HepG2 (cell line): ENCODE measurements around the gene MEX3A. TPM values are rescaled to one million over a fixed set of nuclear protein-coding genes. Genes with fewer than 3 reads are reported as not detected.

Experiments used
- ATAC-seq: fragments of 200-7000 bp; cut with Tn5 transposase; 3 replicates; pipeline ENCODE4 v1.9.1; 2020; ENCODE audit warnings: mild to moderate bottlenecking, moderate library complexity
- BruUV-seq: library from RNA; stranded (reverse); fragments of 400-500 nt; replicated peaks from 2 replicates; lab custom pipeline; 2021; lab: Mats Ljungman, UMichigan
- CTCF ChIA-PET: fragments of 300-600 bp; formaldehyde crosslinking; extraction: SDS; loops from one replicate; lab custom pipeline; 2021; ENCODE audit warnings: low total read pairs, inconsistent platforms, low intra/inter-chr PET ratio; lab: Yijun Ruan, JAX
- POLR2A ChIA-PET: fragments of 350-600 bp; sonication (Branson Sonifier 250); formaldehyde crosslinking; loops from one replicate; lab custom pipeline; 2020; ENCODE audit warnings: antibody characterized with exemption, inconsistent platforms; lab: Yijun Ruan, JAX
- DNase-seq: peaks from one replicate; pipeline ENCODE4 v3.0.0-alpha.2; 2015; ENCODE audit warnings: low spot score
- FAIRE-seq: peaks from 3 replicates; lab custom pipeline; 2011; peaks lifted over from hg19 to GRCh38; lab: Jason Lieb, UNC
- H2AFZ ChIP-seq: one replicate; pipeline ENCODE4 v1.6.1; 2011; ENCODE audit warnings: low read length, inconsistent platforms
- H3K27ac ChIP-seq: fragments of 300-600 bp; 3 replicates; pipeline ENCODE4 v1.8.0; 2011; ENCODE audit warnings: mixed run types, mild to moderate bottlenecking, mixed read lengths, low read length, inconsistent platforms; ENCODE audit not compliant: insufficient read depth; ENCODE audit errors: extremely low read length
- H3K27me3 ChIP-seq, 2 experiments: fragments of 200-600 bp in 1 of 2; 2 replicates in 1 of 2; 3 replicates in 1 of 2; pipeline versions ENCODE4 v1.6.0 to v1.8.0; 2011; ENCODE audit warnings: low read length in 2 of 2, mild to moderate bottlenecking in 2 of 2, moderate library complexity in 2 of 2, inconsistent platforms in 1 of 2; ENCODE audit not compliant: insufficient read depth in 2 of 2, control insufficient read depth in 1 of 2
- H3K36me3 ChIP-seq, 2 experiments: fragments of 200-600 bp in 1 of 2; replicated peaks in 1 of 2; 2 replicates in 1 of 2; 3 replicates in 1 of 2; pipeline versions ENCODE4 v1.5.1 to v1.8.0; 2011; ENCODE audit warnings: low read length in 2 of 2, inconsistent platforms in 1 of 2; ENCODE audit not compliant: insufficient read depth in 2 of 2, control insufficient read depth in 1 of 2
- H3K4me1 ChIP-seq: 2 replicates; pipeline ENCODE4 v1.5.1; 2012; ENCODE audit warnings: low read length, inconsistent platforms; ENCODE audit not compliant: insufficient read depth
- H3K4me2 ChIP-seq: 2 replicates; pipeline ENCODE4 v1.6.0; 2011; ENCODE audit warnings: low read depth, low read length, inconsistent platforms
- H3K4me3 ChIP-seq, 3 experiments: fragments of 200-600 bp in 1 of 3; sonication (generic), shearing (Covaris generic) in 1 of 3; replicated peaks in 1 of 3; 2 replicates each; pipeline ENCODE4 v1.5.1; 2011 to 2016; ENCODE audit warnings: low read length in 3 of 3, inconsistent platforms in 2 of 3, low read depth in 2 of 3, mild to moderate bottlenecking in 2 of 3, control low read depth in 1 of 3, mixed read lengths in 1 of 3; ENCODE audit not compliant: insufficient read depth in 1 of 3
- H3K79me2 ChIP-seq: one replicate; pipeline ENCODE4 v1.6.1; 2011; ENCODE audit warnings: low read length, inconsistent platforms; ENCODE audit not compliant: insufficient read depth
- H3K9ac ChIP-seq: 2 replicates; pipeline ENCODE4 v1.6.0; 2011; ENCODE audit warnings: mild to moderate bottlenecking, low read depth, low read length, inconsistent platforms; ENCODE audit not compliant: insufficient read depth
- H3K9me3 ChIP-seq: 2 replicates; pipeline ENCODE4 v1.5.1; 2012; ENCODE audit warnings: mild to moderate bottlenecking, low read length
- H4K20me1 ChIP-seq: 2 replicates; pipeline ENCODE4 v1.6.0; 2011; ENCODE audit warnings: inconsistent platforms, mild to moderate bottlenecking, low read length, moderate library complexity; ENCODE audit not compliant: insufficient read depth
- ARID3A ChIP-seq: IDR thresholded peaks from 2 replicates; pipeline ENCODE4 v1.6.1; 2012; ENCODE audit warnings: low read depth, low read length, improper control_type of control experiment
- IRF1 ChIP-seq: sonication (generic); formaldehyde crosslinking; IDR thresholded peaks from 2 replicates; pipeline ENCODE4 v1.4.0; 2020; ENCODE audit warnings: low read depth, mild to moderate bottlenecking, missing genetic modification reagents
- KLF11 ChIP-seq: IDR thresholded peaks from 2 replicates; pipeline ENCODE4 v1.6.1; 2016; ENCODE audit warnings: missing compliant biosample characterization
- SP4 ChIP-seq: sonication (generic); formaldehyde crosslinking; IDR thresholded peaks from 2 replicates; pipeline ENCODE4 v1.8.1; 2023; ENCODE audit warnings: mild to moderate bottlenecking, missing genetic modification reagents
- WGBS: methylation state at CpG from one replicate; pipeline ENCODE4 v1.1.6; 2017; ENCODE audit warnings: low lambda C conversion rate; 5-methylcytosine and 5-hydroxymethylcytosine counted together
- in situ Hi-C: cut with HindIII; loops from 2 replicates; pipeline ENCODE4 v1.10.0; 2017; ENCODE audit warnings: low pct_unique_long_range_greater_than_20kb; ENCODE audit not compliant: extremely low pct_ligation_motif_present
- intact Hi-C: fragments of 100-400 bp; cut with micrococcal nuclease; formaldehyde crosslinking; loops from one replicate; pipeline ENCODE4 v1.10.0; 2022; ENCODE audit not compliant: unreplicated experiment
- polyA plus RNA-seq, 8 experiments: library from polyadenylated mRNA; depleted of rRNA in 3 of 8; stranded (reverse) in 7 of 8; unstranded in 1 of 8; fragments of >200 nt; fragmentation: Illumina TruSeq in 4 of 8; extraction: Trizol in 4 of 8; gene quantifications; 2 replicates each; pipeline versions ENCODE4 v1.2.1 to v1.2.3, GENCODE V29; 2011 to 2016; ENCODE audit warnings: low read depth in 4 of 8, missing spikeins in 1 of 8, mixed read lengths in 1 of 8; ENCODE audit not compliant: insufficient read depth in 1 of 8
- total RNA-seq, 5 experiments: library from RNA; depleted of rRNA; stranded (reverse); fragments of >200 nt; fragmentation: Illumina TruSeq; extraction: Trizol; gene quantifications; 2 replicates each; pipeline ENCODE4 v1.2.3, GENCODE V29; 2016; ENCODE audit warnings: low read depth in 1 of 5

MEX3A gene
- total and polyA plus RNA-seq, 2 of the 13 experiments (the other 11 are each of a cell fraction or from before 2014, with no cell fraction given), result 7.6 to 9.1 TPM

GRCh38 chr1:156033011-156033410 lies 49.3 kb downstream of the MEX3A start:
- no peak for FAIRE-seq
- Histone ChIP-seq H2AFZ (no peak overlapping the region), H3K27me3 (no peaks in the 10 kb centered on the region), H3K4me1 (no peaks in the 10 kb centered on the region), H3K79me2 (no peaks in the 10 kb centered on the region), H3K36me3 (peaks cover 2 to 7% of the 10 kb centered on the region in 2 experiments; a peak in 3 of 5 replicates), H4K20me1 (no peaks in the 10 kb centered on the region), H3K27ac (no peak overlapping the region), H3K9ac (no peak overlapping the region), H3K4me3 (no peak overlapping the region), H3K4me2 (no peak overlapping the region), H3K9me3 (no peaks in the 10 kb centered on the region)
- ATAC-seq, result no peak
- POLR2A ChIA-PET, result no interaction called here
- intact Hi-C loops, result no loop called here
- 75% methylated on average over 6 of the region's 6 CpGs for WGBS
- CTCF ChIA-PET, result no interaction called here
- DNase-seq, result no peak
- BruUV-seq, result no TSS peak
- no peak for TF ChIP-seq ARID3A
- in situ Hi-C loops, result no loop called here

GRCh38 chr1:156026588-156026987 lies 55.7 kb downstream of the MEX3A start:
- H3K4me1 ChIP-seq, result peaks cover 25% of the 10 kb centered on the region
- FAIRE-seq (no peak), ATAC-seq (no peak), DNase-seq (no peak)
- intact Hi-C loops, result no loop called here
- no peaks in the 10 kb centered on the region for H3K79me2 ChIP-seq
- BruUV-seq, result no TSS peak
- no peaks in the 10 kb centered on the region for H3K9me3 ChIP-seq
- no peaks in the 10 kb centered on the region for H3K27me3 ChIP-seq
- no peak overlapping the region for H2AFZ ChIP-seq
- H3K9ac ChIP-seq, result no peak overlapping the region
- no peaks in the 10 kb centered on the region for H4K20me1 ChIP-seq
- no peak overlapping the region for H3K4me2 ChIP-seq
- in situ Hi-C loops, result no loop called here
- no peaks in the 10 kb centered on the region for H3K36me3 ChIP-seq
- H3K27ac ChIP-seq, result no peak overlapping the region
- 68% methylated on average over 4 of the region's 4 CpGs for WGBS
- ChIA-PET CTCF (interaction anchor here (1.7 kb wide), 1 partner anchor 40 kb away, joined by 11 read pairs; no protein-coding TSS in a partner anchor), POLR2A (no interaction called here)
- no peak overlapping the region for H3K4me3 ChIP-seq
- TF ChIP-seq SP4 (CRISPR knock-in tag) (no peak), IRF1 (no peak), KLF11 (CRISPR knock-in tag) (no peak)
